Naive thymus-derived CD4-positive, alpha-beta T cell (primary cell): ENCODE data around the gene KCNT1. TPM values are rescaled to one million over a fixed set of nuclear protein-coding genes. Genes with fewer than 3 reads are reported as not detected.

Source experiments
- ATAC-seq: fragments of 150-1000 bp; cut with Tn5 transposase; 2 replicates; pipeline ENCODE4 v1.10.0; 2021; ENCODE audit warnings: mild to moderate bottlenecking, moderate library complexity
- CTCF ChIA-PET: fragments of 350-600 bp; sonication (Branson Sonifier 250); formaldehyde crosslinking; loops from one replicate; lab custom pipeline; 2021; ENCODE audit warnings: antibody characterized with exemption; lab: Charles Lee
- POLR2A ChIA-PET: fragments of 350-600 bp; sonication (Branson Sonifier 250); formaldehyde crosslinking; loops from one replicate; lab custom pipeline; 2021; ENCODE audit warnings: antibody characterized with exemption, inconsistent platforms; lab: Charles Lee
- DNase-seq, 9 donors: peaks; one replicate each; pipeline versions ENCODE4 v3.0.0 to v3.0.0-alpha.2; 2020 to 2022; ENCODE audit warnings: mixed read lengths in 1 of 9
- H3K27ac ChIP-seq: one replicate; pipeline ENCODE4 v1.7.0; 2013; ENCODE audit warnings: mild to moderate bottlenecking, low read depth, low read length, moderate library complexity
- H3K27me3 ChIP-seq, 2 donors: one replicate each; pipeline ENCODE4 v1.7.0; 2013; ENCODE audit warnings: low read length in 2 of 2, mild to moderate bottlenecking in 2 of 2, moderate library complexity in 2 of 2; ENCODE audit not compliant: control insufficient read depth in 2 of 2, insufficient read depth in 2 of 2
- H3K36me3 ChIP-seq, 3 experiments: 1 replicate in 2 of 3; 2 replicates in 1 of 3; pipeline ENCODE4 v1.7.0; 2013; ENCODE audit warnings: low read length in 3 of 3, mild to moderate bottlenecking in 3 of 3, moderate library complexity in 1 of 3; ENCODE audit not compliant: insufficient read depth in 3 of 3, control insufficient read depth in 2 of 3
- H3K4me1 ChIP-seq, 2 donors: one replicate each; pipeline ENCODE4 v1.7.0; 2013; ENCODE audit warnings: low read length in 2 of 2, mild to moderate bottlenecking in 2 of 2, moderate library complexity in 1 of 2; ENCODE audit not compliant: control insufficient read depth in 2 of 2, insufficient read depth in 2 of 2
- H3K4me3 ChIP-seq: 2 replicates; pipeline ENCODE4 v1.7.0; 2013; ENCODE audit warnings: mild to moderate bottlenecking, low read length
- H3K9me3 ChIP-seq, 3 experiments: 1 replicate in 2 of 3; 2 replicates in 1 of 3; pipeline ENCODE4 v1.7.0; 2013; ENCODE audit warnings: low read length in 3 of 3; ENCODE audit not compliant: control insufficient read depth in 2 of 3
- H3K27ac Mint-ChIP-seq, 9 donors: one replicate each; pipeline ENCODE4 v1.8.0; 2020 to 2022; ENCODE audit warnings: mixed read lengths in 9 of 9, mild to moderate bottlenecking in 8 of 9, moderate library complexity in 5 of 9, inconsistent platforms in 2 of 9
- H3K27me3 Mint-ChIP-seq, 5 donors: one replicate each; pipeline ENCODE4 v1.8.0; 2021 to 2022; ENCODE audit warnings: mixed read lengths in 5 of 5, mild to moderate bottlenecking in 1 of 5
- H3K36me3 Mint-ChIP-seq, 5 donors: one replicate each; pipeline ENCODE4 v1.8.0; 2020 to 2022; ENCODE audit warnings: mixed read lengths in 5 of 5, mild to moderate bottlenecking in 3 of 5, inconsistent platforms in 1 of 5
- H3K4me1 Mint-ChIP-seq, 7 donors: one replicate each; pipeline ENCODE4 v1.8.0; 2020 to 2022; ENCODE audit warnings: mixed read lengths in 7 of 7, mild to moderate bottlenecking in 3 of 7, inconsistent platforms in 1 of 7
- H3K4me3 Mint-ChIP-seq, 10 donors: one replicate each; pipeline ENCODE4 v1.8.0; 2020 to 2022; ENCODE audit warnings: mild to moderate bottlenecking in 10 of 10, mixed read lengths in 10 of 10, moderate library complexity in 6 of 10, inconsistent platforms in 2 of 10
- H3K9me3 Mint-ChIP-seq, 11 donors: one replicate each; pipeline ENCODE4 v1.8.0; 2020 to 2022; ENCODE audit warnings: mixed read lengths in 11 of 11, mild to moderate bottlenecking in 4 of 11, inconsistent platforms in 1 of 11, moderate library complexity in 1 of 11
- intact Hi-C, 2 donors: fragments of 100-400 bp; cut with micrococcal nuclease; formaldehyde crosslinking; loops; one replicate each; pipeline ENCODE4 v1.15.1; 2023
- polyA plus RNA-seq, 2 donors: library from polyadenylated mRNA; unstranded; fragments of 300-500 nt; fragmentation: Illumina TruSeq; gene quantifications; one replicate each; pipeline ENCODE4 v1.2.3, GENCODE V29; 2021
- total RNA-seq, 6 experiments: library from RNA in 5 of 6; stranded (reverse) in 5 of 6; gene quantifications; 1 replicate in 5 of 6; 2 replicates in 1 of 6; pipeline ENCODE4 v1.2.3 and lab custom pipeline; 2021 to 2026

KCNT1 gene
- total and polyA plus RNA-seq, 7 experiments from 2014 or later, result 0.29 TPM; not detected in 6

DNA sequence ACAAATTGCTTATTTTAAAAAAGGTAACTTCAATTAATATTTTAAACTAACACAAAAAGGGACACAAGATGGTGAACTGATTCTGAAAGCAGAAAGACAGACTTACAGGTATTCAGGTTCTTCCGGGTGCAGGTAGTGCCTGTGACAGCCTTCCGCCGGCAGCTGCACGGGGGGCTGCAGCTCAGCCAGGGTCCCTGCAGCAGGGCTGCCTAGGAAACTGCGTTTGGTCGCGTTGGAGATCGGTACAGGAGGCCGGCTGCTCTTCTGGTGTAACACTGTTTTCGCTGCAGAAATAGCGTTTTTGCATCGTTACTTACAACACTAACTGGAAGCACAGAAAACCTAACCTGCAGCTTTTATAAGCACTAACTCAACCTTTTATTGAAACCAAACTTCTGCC is 125.3 kb downstream of the KCNT1 start:
- CTCF ChIA-PET, result no interaction called here
- peaks cover 0 to 56% (median 7%) of the 10 kb centered on the region in 3 experiments for H3K36me3 ChIP-seq
- Mint-ChIP-seq H3K4me1 (peaks cover 0 to 27% (median 12%) of the 10 kb centered on the region in 7 donors), H3K27ac (peak overlapping the region in 1 of 9 donors; percentile 49), H3K36me3 (peaks cover 14 to 87% (median 57%) of the 10 kb centered on the region in 5 donors), H3K4me3 (no peak overlapping the region), H3K27me3 (no peaks in the 10 kb centered on the region), H3K9me3 (peaks cover 0 to 26% (median 7%) of the 10 kb centered on the region in 11 donors)
- intact Hi-C loops, result no loop called here
- peaks cover 4 to 8% (median 7%) of the 10 kb centered on the region in 3 experiments for H3K9me3 ChIP-seq
- H3K27me3 ChIP-seq, result no peaks in the 10 kb centered on the region
- no peak overlapping the region for H3K27ac ChIP-seq
- H3K4me3 ChIP-seq, result no peak overlapping the region
- no peaks in the 10 kb centered on the region for H3K4me1 ChIP-seq
- DNase-seq, result no peak
- ATAC-seq, result no peak
- POLR2A ChIA-PET, result no interaction called here

DNA sequence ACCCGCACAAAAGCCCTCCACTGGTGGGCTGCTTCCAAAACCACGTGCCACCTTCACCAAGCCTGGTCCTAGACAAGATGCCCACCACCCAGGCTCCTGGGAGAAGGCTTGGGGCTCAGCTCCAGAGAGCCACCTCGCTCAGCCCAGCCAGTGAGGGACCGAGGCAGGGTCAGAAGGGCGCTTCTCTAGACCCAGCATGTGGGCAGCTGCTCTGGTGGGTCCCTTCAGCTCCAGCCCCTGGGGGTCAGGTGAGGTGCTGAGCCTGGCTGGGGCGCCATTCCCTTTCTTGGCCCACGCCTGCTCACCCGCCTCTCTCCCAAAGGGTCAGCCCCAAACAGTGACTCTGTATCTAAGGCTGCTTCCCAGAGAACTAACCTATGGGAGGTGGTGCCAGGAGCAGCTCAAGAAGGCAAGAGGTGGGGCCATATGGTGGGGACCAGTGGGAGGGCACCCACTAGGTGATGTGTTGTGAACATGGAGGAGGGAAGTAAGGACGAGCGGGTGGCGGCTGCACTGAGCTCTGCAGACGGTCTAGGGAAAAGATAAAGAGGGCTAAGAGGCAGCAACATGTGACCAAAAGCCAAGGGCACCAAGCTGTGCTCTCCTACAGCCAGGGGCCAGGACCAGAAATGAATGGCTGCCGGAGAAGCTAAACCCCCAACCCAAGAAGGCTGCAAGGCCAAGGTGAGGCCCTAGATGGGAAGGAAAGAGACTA is 126.0 kb downstream of the KCNT1 start:
- intact Hi-C loops, result no loop called here
- H3K27ac ChIP-seq, result no peak overlapping the region
- no peak overlapping the region for H3K4me3 Mint-ChIP-seq
- DNase-seq (no peak), ATAC-seq (no peak)
- H3K4me1 Mint-ChIP-seq, result peaks cover 0 to 30% (median 13%) of the 10 kb centered on the region in 7 donors
- ChIA-PET CTCF (no interaction called here), POLR2A (no interaction called here)
- H3K27me3 Mint-ChIP-seq, result no peaks in the 10 kb centered on the region
- no peaks in the 10 kb centered on the region for H3K27me3 ChIP-seq
- H3K27ac Mint-ChIP-seq, result no peak overlapping the region
- H3K4me1 ChIP-seq, result no peaks in the 10 kb centered on the region
- H3K9me3 ChIP-seq, result peaks cover 4 to 8% (median 7%) of the 10 kb centered on the region in 3 experiments
- H3K36me3 Mint-ChIP-seq, result peaks cover 9 to 80% (median 50%) of the 10 kb centered on the region in 5 donors
- no peak overlapping the region for H3K4me3 ChIP-seq
- H3K36me3 ChIP-seq, result peaks cover 0 to 49% (median 7%) of the 10 kb centered on the region in 3 experiments
- H3K9me3 Mint-ChIP-seq, result peaks cover 0 to 26% (median 7%) of the 10 kb centered on the region in 11 donors

DNA sequence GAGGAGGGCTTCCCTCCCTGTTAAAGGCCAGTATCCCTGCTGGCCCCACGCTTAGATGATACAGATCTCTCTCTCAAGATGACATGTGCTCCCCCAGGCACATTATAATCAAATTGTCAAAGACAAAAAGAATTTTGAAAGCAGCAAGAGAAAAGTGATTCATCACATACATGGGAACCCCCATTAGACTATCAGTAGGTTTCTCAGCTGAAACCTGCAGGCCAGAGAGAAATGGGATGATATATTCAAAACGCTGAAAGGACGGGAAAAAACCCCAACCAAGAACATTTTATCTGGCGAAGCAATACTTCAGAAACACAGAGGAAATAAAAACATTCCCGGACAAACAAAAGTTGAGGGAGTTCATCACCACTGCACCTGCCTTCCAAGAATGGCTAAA is 126.7 kb downstream of the KCNT1 start:
- Histone ChIP-seq H3K36me3 (peaks cover 0 to 43% (median 4%) of the 10 kb centered on the region in 3 experiments), H3K27ac (no peak overlapping the region), H3K4me3 (no peak overlapping the region), H3K27me3 (no peaks in the 10 kb centered on the region), H3K4me1 (no peaks in the 10 kb centered on the region), H3K9me3 (peaks cover 4 to 8% (median 7%) of the 10 kb centered on the region in 3 experiments)
- ATAC-seq, result no peak
- ChIA-PET CTCF (no interaction called here), POLR2A (no interaction called here)
- intact Hi-C loops, result no loop called here
- peaks cover 0 to 32% (median 16%) of the 10 kb centered on the region in 7 donors for H3K4me1 Mint-ChIP-seq
- no peaks in the 10 kb centered on the region for H3K27me3 Mint-ChIP-seq
- no peak overlapping the region for H3K4me3 Mint-ChIP-seq
- peaks cover 0 to 26% (median 7%) of the 10 kb centered on the region in 11 donors for H3K9me3 Mint-ChIP-seq
- H3K27ac Mint-ChIP-seq, result no peak overlapping the region
- H3K36me3 Mint-ChIP-seq, result peaks cover 9 to 78% (median 50%) of the 10 kb centered on the region in 5 donors
- DNase-seq, result no peak

DNA sequence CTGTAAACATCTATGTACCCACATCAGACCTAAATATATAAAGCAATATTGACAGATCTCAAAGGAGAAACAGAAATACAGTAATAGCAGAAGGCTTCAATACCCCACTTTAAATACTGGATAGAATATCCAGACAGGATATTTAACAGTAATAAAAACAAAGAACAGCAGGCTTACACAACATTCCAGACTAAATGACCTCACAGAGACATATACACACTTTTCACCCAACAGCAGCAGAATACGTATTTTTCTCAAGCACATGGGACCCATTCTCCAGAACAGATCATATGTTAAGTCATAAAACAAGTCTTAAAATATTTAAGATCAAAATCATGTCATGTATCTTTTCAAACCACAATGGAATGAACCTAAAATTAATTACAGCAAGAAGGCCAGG is 128.5 kb downstream of the KCNT1 start:
- peaks cover 0 to 32% (median 0%) of the 10 kb centered on the region in 3 experiments for H3K36me3 ChIP-seq
- ATAC-seq, result no peak

DNA sequence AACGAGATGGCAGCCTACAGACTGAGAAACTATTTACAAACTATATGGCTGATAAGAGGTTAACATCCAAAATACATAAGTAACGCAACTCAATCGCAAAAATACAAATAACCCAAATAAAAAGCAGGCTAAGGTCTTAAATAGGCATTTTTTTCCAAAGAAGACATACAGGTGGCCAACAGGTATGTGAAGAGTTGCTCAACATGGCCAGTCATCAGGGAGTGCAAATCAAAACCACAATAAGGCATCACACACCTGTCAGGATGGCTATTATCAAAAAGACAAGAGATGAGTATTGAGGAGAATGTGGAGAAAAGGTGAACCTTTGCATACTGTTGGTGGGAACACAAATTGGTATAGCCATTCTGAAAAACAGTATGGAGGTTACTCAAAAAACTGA is 131.9 kb downstream of the KCNT1 start:
- Mint-ChIP-seq H3K4me3 (no peak overlapping the region), H3K36me3 (peaks cover 5 to 47% (median 32%) of the 10 kb centered on the region in 5 donors), H3K27me3 (no peaks in the 10 kb centered on the region), H3K9me3 (peaks cover 0 to 16% (median 4%) of the 10 kb centered on the region in 11 donors), H3K4me1 (peaks cover 0 to 19% (median 15%) of the 10 kb centered on the region in 7 donors), H3K27ac (no peak overlapping the region)
- ChIA-PET CTCF (no interaction called here), POLR2A (no interaction called here)
- DNase-seq (no peak), ATAC-seq (no peak)
- Histone ChIP-seq H3K27me3 (no peaks in the 10 kb centered on the region), H3K4me1 (no peaks in the 10 kb centered on the region), H3K36me3 (peaks cover 0 to 11% (median 0%) of the 10 kb centered on the region in 3 experiments), H3K27ac (no peak overlapping the region), H3K9me3 (peaks cover under 1 to 3% (median 3%) of the 10 kb centered on the region in 3 experiments), H3K4me3 (no peak overlapping the region)
- intact Hi-C loops, result loop anchor here in 1 of 2 donors (10.0 kb wide), 1 partner anchor 1189 kb away; the partner anchor contains the start of gene COL5A1

More for the DNA sequence above, 128.5 kb downstream of the KCNT1 start:
- H3K36me3 Mint-ChIP-seq, result peaks cover 9 to 77% (median 56%) of the 10 kb centered on the region in 5 donors
- peaks cover 0 to 26% (median 7%) of the 10 kb centered on the region in 11 donors for H3K9me3 Mint-ChIP-seq
- H3K4me3 Mint-ChIP-seq, result no peak overlapping the region
- Histone ChIP-seq H3K27ac (no peak overlapping the region), H3K9me3 (peaks cover 4 to 8% (median 7%) of the 10 kb centered on the region in 3 experiments), H3K27me3 (no peaks in the 10 kb centered on the region), H3K4me3 (no peak overlapping the region), H3K4me1 (no peaks in the 10 kb centered on the region)
- intact Hi-C loops, result loop anchor here in 1 of 2 donors (10.0 kb wide), 1 partner anchor 1186 kb away; the partner anchor contains the start of gene COL5A1
- H3K27me3 Mint-ChIP-seq, result no peaks in the 10 kb centered on the region
- CTCF ChIA-PET, result no interaction called here
- DNase-seq, result no peak
- POLR2A ChIA-PET, result no interaction called here
- peaks cover 0 to 30% (median 18%) of the 10 kb centered on the region in 7 donors for H3K4me1 Mint-ChIP-seq
- H3K27ac Mint-ChIP-seq, result peak overlapping the region in 1 of 9 donors; percentile 5

DNA sequence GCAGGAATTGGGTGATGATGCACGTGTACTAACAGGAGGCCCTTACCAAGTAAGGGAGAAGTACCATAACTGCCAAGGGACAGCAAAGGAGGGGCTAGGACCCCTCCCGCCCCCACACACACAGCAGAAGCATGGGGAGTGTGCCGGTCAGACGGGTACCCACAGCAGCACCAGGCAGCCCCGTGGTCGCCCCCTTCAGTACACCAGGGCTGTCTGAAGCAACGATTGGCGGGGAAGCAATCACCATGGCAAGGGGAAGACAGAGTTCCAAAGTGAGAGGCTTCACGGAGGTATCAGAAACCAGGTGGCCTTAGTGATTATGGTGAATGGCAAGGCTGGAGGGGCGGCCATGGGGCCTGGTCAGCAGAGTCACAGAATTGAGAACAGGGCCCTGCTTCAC is 133.1 kb downstream of the KCNT1 start:
- Mint-ChIP-seq H3K4me1 (peaks cover 0 to 16% (median 14%) of the 10 kb centered on the region in 7 donors), H3K9me3 (peaks cover 0 to 6% (median 1%) of the 10 kb centered on the region in 11 donors), H3K36me3 (peaks cover 5 to 40% (median 24%) of the 10 kb centered on the region in 5 donors), H3K27ac (no peak overlapping the region), H3K27me3 (no peaks in the 10 kb centered on the region), H3K4me3 (no peak overlapping the region)
- no peaks in the 10 kb centered on the region for H3K9me3 ChIP-seq
- POLR2A ChIA-PET, result no interaction called here
- DNase-seq (no peak), ATAC-seq (no peak)
- no peak overlapping the region for H3K4me3 ChIP-seq
- no peak overlapping the region for H3K27ac ChIP-seq
- CTCF ChIA-PET, result no interaction called here
- no peaks in the 10 kb centered on the region for H3K4me1 ChIP-seq
- intact Hi-C loops, result loop anchor here in 1 of 2 donors (10.0 kb wide), 1 partner anchor 1190 kb away; the partner anchor contains the start of gene COL5A1
- H3K36me3 ChIP-seq, result peaks cover 0 to 11% (median 0%) of the 10 kb centered on the region in 3 experiments
- no peaks in the 10 kb centered on the region for H3K27me3 ChIP-seq
